ENCODE results near the gene GON7.

DNA sequence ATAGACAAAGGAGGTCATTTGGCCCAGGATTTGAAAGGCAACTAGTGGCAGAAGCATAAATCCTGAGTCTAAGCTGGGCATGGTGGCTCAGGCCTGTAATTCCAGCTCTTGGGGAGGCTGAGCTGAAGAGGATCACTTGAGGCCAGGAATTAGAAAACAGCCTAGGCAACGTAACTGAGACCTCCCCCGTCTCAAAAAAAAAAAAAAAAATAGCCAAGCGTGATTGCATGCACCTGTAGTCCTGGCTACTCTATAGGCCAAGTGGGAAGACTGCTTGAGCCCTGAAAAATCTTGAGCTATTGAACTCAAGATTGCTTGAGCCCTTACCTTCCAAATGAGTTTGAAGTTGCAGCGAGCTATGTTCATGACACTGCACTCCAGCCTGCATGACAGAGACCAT, 7.8 kb downstream of the GON7 start:
- TF ChIP-seq, protein P1, sequence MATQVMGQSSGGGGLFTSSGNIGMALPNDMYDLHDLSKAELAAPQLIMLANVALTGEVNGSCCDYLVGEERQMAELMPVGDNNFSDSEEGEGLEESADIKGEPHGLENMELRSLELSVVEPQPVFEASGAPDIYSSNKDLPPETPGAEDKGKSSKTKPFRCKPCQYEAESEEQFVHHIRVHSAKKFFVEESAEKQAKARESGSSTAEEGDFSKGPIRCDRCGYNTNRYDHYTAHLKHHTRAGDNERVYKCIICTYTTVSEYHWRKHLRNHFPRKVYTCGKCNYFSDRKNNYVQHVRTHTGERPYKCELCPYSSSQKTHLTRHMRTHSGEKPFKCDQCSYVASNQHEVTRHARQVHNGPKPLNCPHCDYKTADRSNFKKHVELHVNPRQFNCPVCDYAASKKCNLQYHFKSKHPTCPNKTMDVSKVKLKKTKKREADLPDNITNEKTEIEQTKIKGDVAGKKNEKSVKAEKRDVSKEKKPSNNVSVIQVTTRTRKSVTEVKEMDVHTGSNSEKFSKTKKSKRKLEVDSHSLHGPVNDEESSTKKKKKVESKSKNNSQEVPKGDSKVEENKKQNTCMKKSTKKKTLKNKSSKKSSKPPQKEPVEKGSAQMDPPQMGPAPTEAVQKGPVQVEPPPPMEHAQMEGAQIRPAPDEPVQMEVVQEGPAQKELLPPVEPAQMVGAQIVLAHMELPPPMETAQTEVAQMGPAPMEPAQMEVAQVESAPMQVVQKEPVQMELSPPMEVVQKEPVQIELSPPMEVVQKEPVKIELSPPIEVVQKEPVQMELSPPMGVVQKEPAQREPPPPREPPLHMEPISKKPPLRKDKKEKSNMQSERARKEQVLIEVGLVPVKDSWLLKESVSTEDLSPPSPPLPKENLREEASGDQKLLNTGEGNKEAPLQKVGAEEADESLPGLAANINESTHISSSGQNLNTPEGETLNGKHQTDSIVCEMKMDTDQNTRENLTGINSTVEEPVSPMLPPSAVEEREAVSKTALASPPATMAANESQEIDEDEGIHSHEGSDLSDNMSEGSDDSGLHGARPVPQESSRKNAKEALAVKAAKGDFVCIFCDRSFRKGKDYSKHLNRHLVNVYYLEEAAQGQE (IDR thresholded peaks at IDR 0.05; ENCODE audit: insufficient read depth in 1 of 2, low read depth in 2 of 2, low read length in 2 of 2): no peak
- no peak for TF ChIP-seq SIN3A (IDR thresholded peaks at IDR 0.05; ENCODE audit: borderline replicate concordance, insufficient read depth, low read length)
- no peak for TF ChIP-seq POLR2AphosphoS5 (IDR thresholded peaks at IDR 0.05; ENCODE audit: low read depth, low read length)
- TF ChIP-seq TAF1 (IDR thresholded peaks at IDR 0.05; ENCODE audit: borderline replicate concordance, insufficient read depth, low read length): no peak
- TF ChIP-seq FOXP2 (optimal IDR thresholded peaks at IDR 0.05; ENCODE audit: borderline replicate concordance, extremely low read depth, extremely low read length, insufficient read depth): no peak
